NCI-H1694 (cell line): Measurements from ENCODE around the gene MPHOSPH9.

Experiments used
- DNase-seq: peaks from one replicate; lab custom pipeline; 2025; lab: John Stamatoyannopoulos, UW

The MPHOSPH9 gene

GRCh38 chr12:123149501-123150274, 83.3 kb downstream of the MPHOSPH9 start:
- no peak for DNase-seq

- DNase-seq: no peak
Measured at GRCh38 chr12:123149088-123149487, 83.9 kb downstream of the MPHOSPH9 start.

- DNase-seq: no peak
Measured at GRCh38 chr12:123148655-123149054, 84.3 kb downstream of the MPHOSPH9 start.

GRCh38 chr12:123148223-123148622, 84.7 kb downstream of the MPHOSPH9 start:
- DNase-seq: no peak

- no peak for DNase-seq
Measured at GRCh38 chr12:123145211-123145610, 87.7 kb downstream of the MPHOSPH9 start.

GRCh38 chr12:123143736-123144461, 89.0 kb downstream of the MPHOSPH9 start:
- no peak for DNase-seq

GRCh38 chr12:123142921-123143735, 89.8 kb downstream of the MPHOSPH9 start:
- no peak for DNase-seq

- no peak for DNase-seq
Measured at GRCh38 chr12:123142518-123142840, 90.5 kb downstream of the MPHOSPH9 start.

- no peak for DNase-seq
Measured at GRCh38 chr12:123141615-123142517, 91.1 kb downstream of the MPHOSPH9 start.

GRCh38 chr12:123140676-123141614, 92.0 kb downstream of the MPHOSPH9 start:
- no peak for DNase-seq

GRCh38 chr12:123139926-123140675, 92.8 kb downstream of the MPHOSPH9 start:
- peak; percentile 4 for DNase-seq

- DNase-seq: no peak
Measured at GRCh38 chr12:123135688-123136087, 97.3 kb downstream of the MPHOSPH9 start.

GRCh38 chr12:123134826-123135225, 98.1 kb downstream of the MPHOSPH9 start:
- no peak for DNase-seq

- DNase-seq: no peak
Measured at GRCh38 chr12:123134271-123134671, 98.7 kb downstream of the MPHOSPH9 start.

GRCh38 chr12:123133701-123134100, 99.2 kb downstream of the MPHOSPH9 start:
- DNase-seq: no peak

GRCh38 chr12:123132951-123133619, 99.9 kb downstream of the MPHOSPH9 start:
- DNase-seq: no peak

- DNase-seq: peak; percentile 47
Measured at GRCh38 chr12:123131879-123132402, 101.0 kb downstream of the MPHOSPH9 start.

GRCh38 chr12:123131291-123131832, 101.6 kb downstream of the MPHOSPH9 start:
- peak; percentile 42 for DNase-seq

- no peak for DNase-seq
Measured at GRCh38 chr12:123129621-123130020, 103.3 kb downstream of the MPHOSPH9 start.
